GM19240 (cell line): ENCODE measurements around the gene MCC.
A peak's percentile ranks its signal among the peaks of the same experiment; 100 is the strongest.

Experiments
- DNase-seq: peaks from one replicate; pipeline ENCODE4 v3.0.0; 2011; ENCODE audit warnings: low spot score; ENCODE audit not compliant: insufficient read length

Gene MCC

DNA sequence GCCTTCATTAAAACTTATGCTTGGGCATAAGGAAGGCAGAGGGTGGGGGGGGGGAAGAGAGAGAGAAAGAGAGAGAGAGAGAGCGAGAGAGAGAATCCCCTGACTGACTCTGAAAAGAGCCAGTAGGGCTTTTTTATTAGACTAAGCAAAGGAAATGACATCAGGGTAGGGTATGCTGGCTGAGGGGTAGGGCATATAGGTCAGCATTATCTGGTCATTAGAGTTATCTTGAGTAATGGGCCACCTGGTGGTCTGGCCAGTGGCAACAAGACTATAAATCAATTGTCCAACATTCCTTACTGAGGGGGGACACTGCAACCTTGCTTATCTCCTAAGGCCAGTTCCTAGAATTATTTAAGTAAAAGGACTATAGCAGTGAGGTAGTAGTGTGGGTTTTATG is 120.7 kb downstream of the MCC start:
- no peak for DNase-seq

- no peak for DNase-seq
Observed at GRCh38 chr5:113364466-113364865, 123.8 kb downstream of the MCC start.

DNA sequence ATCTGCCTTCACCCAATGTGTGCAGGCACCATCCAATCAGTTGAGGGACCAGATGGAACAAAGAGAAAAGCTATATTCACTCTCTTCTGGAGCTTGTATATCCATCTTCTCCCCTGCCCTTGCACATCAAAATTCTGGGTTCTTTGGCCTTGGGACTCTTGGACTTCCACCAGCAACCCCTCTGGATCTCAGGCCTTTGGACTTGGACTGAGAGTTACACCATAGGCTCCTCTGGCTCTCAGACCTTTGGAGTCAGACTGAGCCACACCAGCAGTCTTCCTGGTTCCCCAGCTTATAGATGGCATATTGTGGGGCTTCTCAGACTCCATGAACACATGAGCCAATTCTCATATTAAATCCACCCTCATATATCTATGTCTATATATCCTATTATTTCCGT is 126.6 kb downstream of the MCC start:
- DNase-seq, result no peak

DNA sequence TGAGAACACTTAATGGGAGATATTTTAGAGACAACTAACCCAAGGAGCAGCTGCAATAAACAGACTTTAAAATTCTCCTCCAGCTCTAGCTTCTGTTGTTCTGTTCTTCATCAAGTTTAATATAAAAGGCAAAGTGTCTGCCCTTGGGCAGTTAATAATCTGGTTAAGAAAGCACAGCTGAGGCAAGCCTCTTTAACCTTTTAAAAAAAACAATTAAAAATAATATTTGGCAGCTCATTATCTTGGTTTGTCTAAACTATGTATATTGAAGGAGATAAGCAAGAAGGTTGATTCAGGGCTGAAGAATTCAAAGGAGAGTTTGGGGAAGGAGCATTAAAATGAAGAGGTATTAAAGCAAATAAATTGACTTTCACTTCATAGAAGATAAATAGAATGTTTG is 128.8 kb downstream of the MCC start:
- no peak for DNase-seq

GRCh38 chr5:113358696-113359095 is 129.6 kb downstream of the MCC start:
- DNase-seq, result no peak

GRCh38 chr5:113357696-113358476 is 130.4 kb downstream of the MCC start:
- no peak for DNase-seq

- DNase-seq, result no peak
Observed at GRCh38 chr5:113356487-113356886, 131.8 kb downstream of the MCC start.

DNA sequence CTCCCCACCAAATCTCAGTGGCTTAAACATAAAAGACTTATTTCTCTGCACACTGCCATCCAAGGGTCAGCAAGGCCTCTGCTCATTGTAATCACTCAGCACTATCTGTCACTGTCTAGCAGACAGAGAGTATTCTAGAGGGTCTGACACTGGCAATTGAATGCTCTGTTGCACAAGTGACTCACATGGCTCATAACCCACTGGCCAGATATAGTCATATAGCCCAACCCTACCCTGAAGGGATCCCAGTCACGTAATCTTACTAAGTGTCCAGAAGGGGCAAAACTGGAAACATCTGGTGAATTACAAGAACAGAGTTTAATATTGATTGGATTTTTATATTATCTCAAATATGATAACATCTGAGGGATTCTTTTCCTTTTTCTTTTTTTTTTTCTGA is 134.2 kb downstream of the MCC start:
- no peak for DNase-seq

- DNase-seq, result no peak
Observed at GRCh38 chr5:113347572-113347971, 140.7 kb downstream of the MCC start.

DNA sequence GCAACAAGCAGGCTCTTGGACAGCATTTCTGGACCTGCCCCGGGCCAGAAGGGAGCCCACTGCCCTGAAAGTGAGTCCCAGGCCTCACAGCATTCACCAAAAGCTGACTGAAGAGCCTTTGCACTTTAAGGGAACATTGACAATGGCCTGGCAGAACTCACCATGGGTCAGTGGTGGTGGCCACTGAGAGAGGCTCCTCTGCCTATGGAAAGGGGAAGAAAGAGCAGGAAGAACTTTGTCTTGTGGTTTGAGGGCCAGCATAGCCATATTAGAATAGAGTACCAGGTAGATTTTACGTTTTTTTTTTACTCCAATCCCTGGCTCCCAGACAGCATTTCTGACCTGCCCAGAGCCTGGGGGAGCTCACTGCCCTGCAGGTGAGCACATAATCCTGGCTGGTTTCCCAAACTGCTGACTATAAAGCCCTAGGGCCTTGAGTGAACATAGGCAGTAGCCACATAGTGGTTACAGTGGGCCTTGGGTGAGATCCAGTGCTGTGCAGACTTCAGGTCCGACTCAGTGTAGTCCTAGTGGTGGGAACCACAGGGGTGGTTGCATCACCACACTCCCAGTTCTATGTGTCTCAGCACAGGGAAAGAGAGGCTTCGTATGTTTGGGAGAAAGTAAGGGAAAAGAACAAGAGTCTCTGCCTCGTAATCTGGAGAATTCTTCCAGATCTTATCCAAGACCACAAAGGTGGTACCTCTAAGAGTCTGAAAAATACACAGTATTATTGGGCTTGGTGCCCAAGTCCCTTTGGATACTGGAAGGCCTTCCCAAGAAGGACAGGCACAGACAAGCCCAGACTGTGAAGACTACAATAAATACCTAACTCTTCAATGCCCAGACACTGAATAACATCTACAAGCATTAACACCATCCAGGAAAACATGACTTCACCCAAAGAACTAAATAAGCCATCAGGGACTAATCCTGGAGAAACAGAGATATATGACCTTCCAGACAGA is 143.0 kb downstream of the MCC start:
- DNase-seq, result no peak

GRCh38 chr5:113343343-113343742 is 144.9 kb downstream of the MCC start:
- DNase-seq, result no peak

DNA sequence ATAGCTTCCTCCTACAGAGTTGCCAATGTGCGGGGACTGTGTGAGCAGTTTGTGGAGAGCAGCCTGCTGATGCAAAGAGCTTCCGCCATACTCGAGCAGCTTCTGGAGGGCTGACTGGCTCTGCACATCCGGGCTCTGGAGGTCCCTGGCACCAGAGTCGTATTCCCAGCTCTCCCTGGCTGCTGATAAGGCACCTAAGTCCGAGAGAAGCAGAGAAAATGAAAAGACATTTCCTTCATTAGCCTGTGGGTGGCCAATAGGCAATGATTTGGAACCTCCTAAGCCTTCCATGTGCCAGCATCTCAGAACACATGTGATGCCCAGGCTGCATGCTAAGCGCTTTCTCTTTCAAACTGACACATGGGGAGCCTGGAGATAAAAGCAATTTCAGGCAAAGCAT is 147.7 kb downstream of the MCC start:
- DNase-seq, result no peak

- no peak for DNase-seq
Observed at GRCh38 chr5:113338628-113339027, 149.6 kb downstream of the MCC start.

DNA sequence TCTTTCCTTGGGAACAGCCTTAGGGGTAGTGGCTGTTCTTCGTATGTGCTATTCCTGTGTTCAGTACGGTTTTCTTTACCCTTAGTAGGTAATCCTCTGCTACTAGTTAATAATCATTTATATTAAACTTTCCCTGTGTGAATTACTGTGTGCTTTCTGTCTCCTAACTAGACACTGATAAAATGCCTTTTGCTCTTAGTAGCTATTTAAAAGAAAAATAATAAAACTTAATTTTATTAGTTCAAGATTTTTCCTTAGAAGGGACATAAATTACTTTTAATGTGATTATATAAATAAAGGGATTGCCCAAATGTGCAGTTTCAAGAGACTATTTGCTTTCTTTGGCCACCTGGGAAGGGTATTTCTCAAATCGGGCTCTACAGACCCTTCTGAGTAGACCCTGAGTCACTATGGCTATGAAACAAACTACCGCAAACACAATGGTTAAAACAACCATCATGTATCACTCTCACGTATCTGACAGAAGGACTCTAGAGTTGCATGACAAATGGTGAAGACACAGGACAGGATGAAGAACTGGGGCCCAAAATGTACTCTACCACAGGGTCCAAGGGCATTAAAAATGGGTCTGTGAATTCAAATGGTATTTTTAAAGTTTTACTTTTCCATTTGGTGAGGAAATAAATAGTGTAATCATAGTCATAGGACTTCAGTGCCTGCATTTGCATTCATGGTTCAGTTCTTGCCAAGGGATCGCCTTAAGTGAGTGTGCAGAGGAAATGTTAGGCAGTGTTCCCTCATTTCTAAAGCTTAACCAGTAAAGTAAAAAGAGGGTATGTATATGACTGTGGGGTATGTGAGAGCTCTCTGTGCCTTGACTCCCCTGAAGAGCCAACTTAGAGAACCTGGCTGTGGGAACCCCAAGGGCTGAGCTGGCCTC is 150.5 kb downstream of the MCC start:
- DNase-seq, result no peak

GRCh38 chr5:113336975-113337374 is 151.3 kb downstream of the MCC start:
- no peak for DNase-seq

DNA sequence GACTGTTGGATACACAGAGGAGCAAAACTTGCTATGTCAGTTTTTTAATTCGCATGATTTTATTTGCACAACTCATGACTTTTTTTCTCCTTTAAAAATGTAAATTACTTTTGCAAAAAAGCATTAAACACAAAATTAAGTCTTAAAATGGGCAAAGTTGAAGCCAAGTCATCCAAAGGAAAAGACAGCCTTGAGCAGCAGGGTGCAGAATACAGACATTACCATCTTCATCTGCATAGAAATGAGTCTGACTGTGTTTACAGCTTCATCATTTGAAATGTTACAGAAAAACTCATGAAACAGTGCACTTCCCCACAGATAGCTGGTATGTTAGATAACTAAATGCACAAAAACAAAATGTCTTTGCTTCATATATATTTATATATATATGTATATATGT is 154.8 kb downstream of the MCC start:
- no peak for DNase-seq

GRCh38 chr5:113331209-113331551 is 157.1 kb downstream of the MCC start:
- DNase-seq, result no peak

- DNase-seq, result peak; percentile 14
Observed at GRCh38 chr5:113330533-113331208, 157.6 kb downstream of the MCC start.

DNA sequence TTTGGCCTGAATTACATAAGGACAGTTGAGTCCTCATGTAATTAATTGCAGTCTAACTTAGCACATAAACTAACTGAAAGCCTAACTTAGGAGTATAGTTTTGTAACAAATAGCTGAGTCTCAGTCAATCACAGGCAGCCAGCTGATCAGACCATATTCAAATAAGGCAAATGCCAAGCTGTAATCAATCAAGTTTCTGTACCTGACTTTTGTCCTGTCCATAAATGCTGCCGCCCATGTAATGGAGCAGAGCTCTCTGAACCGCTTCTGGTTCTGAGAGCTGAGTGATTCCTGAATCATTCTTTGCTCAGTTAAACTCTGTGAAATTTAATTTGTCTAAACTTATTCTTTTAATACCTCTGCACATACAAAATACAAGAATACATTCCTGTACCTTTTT is 158.3 kb downstream of the MCC start:
- DNase-seq, result no peak

- no peak for DNase-seq
Observed at GRCh38 chr5:113325054-113325453, 163.2 kb downstream of the MCC start.

GRCh38 chr5:113321276-113321675 is 167.0 kb downstream of the MCC start:
- no peak for DNase-seq
